Measurements from ENCODE around the gene NR1D2. TPM values are rescaled to one million over a fixed set of nuclear protein-coding genes. Genes with fewer than 3 reads are reported as not detected.
"Not testable (repeated sequence)": the region's sequence is repeated elsewhere in the genome, so short reads cannot be mapped to it uniquely, and the experiment has no call there.

The NR1D2 gene
- total RNA-seq: 10 to 100 TPM; 36.9 to 52.1 (median 41.5) TPM

DNA sequence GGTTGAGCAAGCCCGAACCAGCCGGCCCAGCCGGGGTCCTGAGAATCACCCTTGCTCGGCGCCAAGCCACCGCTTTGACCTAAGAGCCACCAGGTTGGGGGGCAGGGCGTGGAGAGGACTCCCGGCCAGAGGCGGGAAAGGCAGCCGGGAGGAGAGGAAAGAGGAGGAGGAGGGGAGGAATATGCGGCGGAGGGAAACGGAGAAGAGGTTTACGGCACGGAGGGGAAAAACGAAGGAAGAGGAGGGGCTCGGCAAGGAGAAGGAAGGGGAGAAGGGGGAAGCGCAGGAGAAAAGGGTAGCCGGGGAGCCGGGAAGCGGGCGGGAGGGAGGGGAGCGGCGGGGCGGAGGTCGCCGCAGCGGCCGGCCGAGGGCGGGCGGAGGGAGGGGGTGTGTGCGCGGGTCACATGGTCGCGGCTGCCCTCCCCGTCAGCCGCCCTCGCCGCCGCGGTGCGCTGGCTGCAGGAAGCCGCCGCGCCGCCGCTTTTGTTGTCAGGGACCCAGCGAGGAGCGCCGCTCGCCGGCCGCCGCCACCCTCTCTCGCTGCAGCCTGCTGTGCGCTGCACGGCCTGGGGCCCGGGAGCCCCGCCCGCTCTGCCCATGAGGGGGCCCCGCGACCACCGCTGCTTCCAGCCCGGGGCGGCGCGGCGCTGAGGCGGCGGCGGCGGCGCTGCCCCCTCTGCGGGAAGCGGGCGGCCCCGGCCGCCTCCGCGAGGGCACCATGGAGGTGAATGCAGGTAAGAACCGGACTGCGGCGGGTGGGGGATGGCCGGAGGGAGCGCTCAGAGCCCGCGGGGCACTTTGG is at the start of gene NR1D2:
Gene NR1D2 (plus strand): TSS at position 426 of the 802 bp plus-strand sequence. CDS start 293 bp downstream, at position 719.
- Histone ChIP-seq H3K27ac (peak within 1 kb of the TSS; percentile 90 to 100 (median 100)), H3K27me3 (no peaks in the 10 kb centered on the region), H3K9me3 (no peaks in the 10 kb centered on the region), H3K4me3 (peak within 1 kb of the TSS; percentile 65 to 95), H3K4me1 (peaks cover 0 to 48% (median 14%) of the 10 kb centered on the region in 3 donors), H3K36me3 (no peaks in the 10 kb centered on the region)
- ATAC-seq: peak; percentile 73
- WGBS, 2 donors (ENCODE audit: low coverage in 1 of 2): 0% methylated on average over 9 to 18 of the region's 88 CpGs
- TF ChIP-seq, protein P1, sequence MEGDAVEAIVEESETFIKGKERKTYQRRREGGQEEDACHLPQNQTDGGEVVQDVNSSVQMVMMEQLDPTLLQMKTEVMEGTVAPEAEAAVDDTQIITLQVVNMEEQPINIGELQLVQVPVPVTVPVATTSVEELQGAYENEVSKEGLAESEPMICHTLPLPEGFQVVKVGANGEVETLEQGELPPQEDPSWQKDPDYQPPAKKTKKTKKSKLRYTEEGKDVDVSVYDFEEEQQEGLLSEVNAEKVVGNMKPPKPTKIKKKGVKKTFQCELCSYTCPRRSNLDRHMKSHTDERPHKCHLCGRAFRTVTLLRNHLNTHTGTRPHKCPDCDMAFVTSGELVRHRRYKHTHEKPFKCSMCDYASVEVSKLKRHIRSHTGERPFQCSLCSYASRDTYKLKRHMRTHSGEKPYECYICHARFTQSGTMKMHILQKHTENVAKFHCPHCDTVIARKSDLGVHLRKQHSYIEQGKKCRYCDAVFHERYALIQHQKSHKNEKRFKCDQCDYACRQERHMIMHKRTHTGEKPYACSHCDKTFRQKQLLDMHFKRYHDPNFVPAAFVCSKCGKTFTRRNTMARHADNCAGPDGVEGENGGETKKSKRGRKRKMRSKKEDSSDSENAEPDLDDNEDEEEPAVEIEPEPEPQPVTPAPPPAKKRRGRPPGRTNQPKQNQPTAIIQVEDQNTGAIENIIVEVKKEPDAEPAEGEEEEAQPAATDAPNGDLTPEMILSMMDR (IDR thresholded peaks at IDR 0.05): no peak
- peak; percentile 91 to 94 for TF ChIP-seq POLR2A (IDR thresholded peaks at IDR 0.05)
- TF ChIP-seq POLR2AphosphoS5 (IDR thresholded peaks at IDR 0.05): peak; percentile 84

DNA sequence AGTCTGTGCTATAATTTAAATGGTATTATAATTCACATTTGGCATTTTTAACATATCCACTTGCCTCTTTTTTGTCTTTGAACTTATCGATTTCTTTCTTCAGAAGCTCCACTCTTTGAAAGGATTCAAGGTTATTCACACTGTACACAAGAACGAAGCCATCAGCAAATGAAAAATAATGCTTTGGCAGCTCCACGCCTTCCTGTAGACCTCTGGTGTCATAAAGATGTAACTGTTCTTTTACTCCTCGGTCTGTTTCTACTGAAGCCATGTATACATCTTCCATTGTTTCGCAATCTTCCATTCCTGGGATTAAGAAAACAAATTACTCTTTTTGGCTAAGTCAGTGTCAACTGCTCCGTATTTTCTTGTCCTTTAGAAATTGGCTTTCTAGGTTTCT is 44.3 kb upstream of the NR1D2 start:
- TF ChIP-seq EP300 (IDR thresholded peaks at IDR 0.05): no peak
- TF ChIP-seq, protein P1 (IDR thresholded peaks at IDR 0.05): no peak
- no peak for TF ChIP-seq POLR2AphosphoS5 (IDR thresholded peaks at IDR 0.05)
- TF ChIP-seq POLR2A (IDR thresholded peaks at IDR 0.05): no peak
- Histone ChIP-seq H3K27ac (no peak overlapping the region), H3K36me3 (peaks cover 0 to 75% of the 10 kb centered on the region in 2 donors), H3K4me1 (no peaks in the 10 kb centered on the region), H3K4me3 (no peak overlapping the region), H3K27me3 (no peaks in the 10 kb centered on the region), H3K9me3 (no peaks in the 10 kb centered on the region)
- WGBS, 2 donors (ENCODE audit: low coverage in 1 of 2): 46 to 69% methylated on average over 6 of the region's 6 CpGs
- no peak for ATAC-seq

DNA sequence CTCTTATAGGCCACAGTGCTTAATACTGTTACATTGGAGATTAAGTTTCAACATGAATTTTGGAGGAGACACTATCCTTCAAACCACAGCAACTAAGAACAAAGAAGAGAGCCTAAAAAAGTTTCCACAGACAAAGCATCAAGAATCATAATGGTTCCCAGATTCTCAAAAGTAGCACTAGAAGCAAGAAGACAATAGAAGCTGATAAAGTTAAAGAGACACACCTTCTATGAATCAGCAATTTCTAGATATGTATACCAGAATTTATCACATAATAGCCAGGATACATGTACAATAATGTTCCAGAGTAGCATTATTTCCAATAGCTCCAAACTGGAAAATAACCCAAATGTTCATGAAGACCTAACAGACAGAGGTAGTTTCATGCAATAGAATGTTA is 40.5 kb upstream of the NR1D2 start:
- H3K27me3 ChIP-seq: no peaks in the 10 kb centered on the region
- no peak for ATAC-seq
- no peak overlapping the region for H3K27ac ChIP-seq
- no peaks in the 10 kb centered on the region for H3K4me1 ChIP-seq
- H3K4me3 ChIP-seq: no peak overlapping the region
- no peak for TF ChIP-seq EP300 (IDR thresholded peaks at IDR 0.05)
- no peak for TF ChIP-seq POLR2A (IDR thresholded peaks at IDR 0.05)
- no peak for TF ChIP-seq POLR2AphosphoS5 (IDR thresholded peaks at IDR 0.05)
- TF ChIP-seq, protein P1 (IDR thresholded peaks at IDR 0.05): no peak
- peaks cover 0 to 71% of the 10 kb centered on the region in 2 donors for H3K36me3 ChIP-seq
- no peaks in the 10 kb centered on the region for H3K9me3 ChIP-seq

DNA sequence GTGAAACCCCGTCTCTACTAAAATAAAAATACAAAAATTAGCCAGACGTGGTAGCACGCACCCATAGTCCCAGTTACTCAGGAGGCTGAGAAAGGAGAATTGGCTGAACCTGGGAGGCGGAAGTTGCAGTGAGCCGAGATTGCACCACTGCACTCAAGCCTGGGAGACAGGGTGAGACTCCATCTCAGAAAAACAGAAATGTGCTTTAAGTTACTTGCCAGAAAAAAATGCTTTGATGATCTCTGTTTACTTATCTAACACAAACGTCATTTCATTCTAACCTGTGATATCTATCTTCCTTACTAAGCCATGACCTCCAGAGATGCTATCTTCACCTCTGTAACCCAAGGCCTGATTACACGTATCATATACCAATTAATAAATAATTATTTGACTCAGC is 35.7 kb upstream of the NR1D2 start:
- no peak for ATAC-seq
- peaks cover 0 to 49% of the 10 kb centered on the region in 2 donors for H3K36me3 ChIP-seq
- H3K27ac ChIP-seq: no peak overlapping the region
- no peaks in the 10 kb centered on the region for H3K27me3 ChIP-seq
- TF ChIP-seq, protein P1 (IDR thresholded peaks at IDR 0.05): no peak
- no peak for TF ChIP-seq POLR2AphosphoS5 (IDR thresholded peaks at IDR 0.05)
- no peak for TF ChIP-seq POLR2A (IDR thresholded peaks at IDR 0.05)
- TF ChIP-seq EP300 (IDR thresholded peaks at IDR 0.05): no peak
- 90 to 92% methylated on average over 6 to 7 of the region's 7 CpGs for WGBS, 2 donors (ENCODE audit: low coverage in 1 of 2)
- H3K4me3 ChIP-seq: no peak overlapping the region
- H3K9me3 ChIP-seq: no peaks in the 10 kb centered on the region
- H3K4me1 ChIP-seq: peaks cover 0 to 9% (median 0%) of the 10 kb centered on the region in 3 donors

DNA sequence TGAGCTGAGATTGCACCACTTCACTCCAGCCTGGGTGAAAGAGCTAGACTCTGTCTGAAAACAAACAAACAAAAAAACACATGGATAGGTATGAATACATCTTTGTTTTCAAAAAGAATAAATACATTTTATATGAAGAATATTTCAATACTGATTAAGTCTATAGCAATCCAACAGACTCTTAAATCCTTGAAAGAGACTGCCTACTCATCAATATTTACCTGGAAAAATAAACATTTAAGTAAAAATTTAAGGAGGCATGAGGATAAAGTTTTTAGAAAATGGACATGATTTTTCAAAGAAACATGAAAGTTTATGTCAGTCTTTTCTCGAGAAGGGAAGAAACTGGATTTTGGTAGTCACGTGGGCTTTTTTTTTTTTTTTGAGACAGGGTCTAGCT is 33.7 kb upstream of the NR1D2 start:
- TF ChIP-seq POLR2A (IDR thresholded peaks at IDR 0.05) (no peak), POLR2AphosphoS5 (IDR thresholded peaks at IDR 0.05) (no peak), EP300 (IDR thresholded peaks at IDR 0.05) (no peak)
- TF ChIP-seq, protein P1 (IDR thresholded peaks at IDR 0.05): no peak
- Histone ChIP-seq H3K4me3 (no peak overlapping the region), H3K27ac (no peak overlapping the region), H3K27me3 (no peaks in the 10 kb centered on the region), H3K9me3 (no peaks in the 10 kb centered on the region), H3K36me3 (peaks cover 0 to 42% of the 10 kb centered on the region in 2 donors), H3K4me1 (peaks cover 0 to 27% (median 0%) of the 10 kb centered on the region in 3 donors)
- no peak for ATAC-seq
- 57 to 96% methylated on average over 2 of the region's 2 CpGs for WGBS, 2 donors (ENCODE audit: low coverage in 1 of 2)

DNA sequence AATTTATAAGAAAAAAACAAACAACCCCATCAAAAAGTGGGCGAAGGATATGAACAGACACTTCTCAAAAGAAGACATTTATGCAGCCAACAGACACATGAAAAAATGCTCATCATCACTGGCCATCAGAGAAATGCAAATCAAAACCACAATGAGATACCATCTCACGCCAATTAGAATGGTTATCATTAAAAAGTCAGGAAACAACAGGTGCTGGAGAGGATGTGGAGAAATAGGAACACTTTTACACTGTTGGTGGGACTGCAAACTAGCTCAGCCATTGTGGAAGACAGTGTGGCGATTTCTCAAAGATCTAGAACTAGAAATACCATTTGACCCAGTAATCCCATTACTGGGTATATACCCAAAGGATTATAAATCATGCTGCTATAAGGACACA is 32.8 kb upstream of the NR1D2 start:
- H3K9me3 ChIP-seq, H3K27ac ChIP-seq, ATAC-seq, H3K4me3 ChIP-seq, H3K27me3 ChIP-seq: not testable (repeated sequence)
- WGBS, 2 donors (ENCODE audit: low coverage in 1 of 2): 90 to 100% methylated on average over 1 to 2 of the region's 3 CpGs
- H3K36me3 ChIP-seq: peaks cover 0 to 35% of the 10 kb centered on the region in 2 donors
- H3K4me1 ChIP-seq: peaks cover 0 to 28% (median 0%) of the 10 kb centered on the region in 3 donors

All from gastroesophageal sphincter (tissue), 4 donors.